Astrocyte (in vitro differentiated cells and primary cell): ENCODE data around the gene PRXL2B.

Experiments
- CTCF ChIP-seq: IDR thresholded peaks from 2 replicates; pipeline ENCODE4 v1.5.1; 2011; ENCODE audit warnings: low read depth, mild to moderate bottlenecking, inconsistent platforms, low read length, moderate library complexity; ENCODE audit not compliant: insufficient read depth
- EZH2 ChIP-seq: IDR thresholded peaks from 2 replicates; pipeline ENCODE4 v1.6.1; 2012; ENCODE audit warnings: mild to moderate bottlenecking, low read length, inconsistent platforms; ENCODE audit not compliant: insufficient read depth

GRCh38 chr1:2588661-2589430, 2.3 kb downstream of the PRXL2B start:
- TF ChIP-seq EZH2 = no peak
- TF ChIP-seq CTCF = no peak
